GM18508 (cell line): ENCODE results near the gene ETHE1.

Source experiments
- ATAC-seq: cut with Tn5 transposase; IDR thresholded peaks from one replicate; pipeline ENCODE4 v1.9.1; 2021; ENCODE audit warnings: moderate number of reproducible peaks; ENCODE audit not compliant: insufficient read depth, unreplicated experiment

The ETHE1 gene

DNA sequence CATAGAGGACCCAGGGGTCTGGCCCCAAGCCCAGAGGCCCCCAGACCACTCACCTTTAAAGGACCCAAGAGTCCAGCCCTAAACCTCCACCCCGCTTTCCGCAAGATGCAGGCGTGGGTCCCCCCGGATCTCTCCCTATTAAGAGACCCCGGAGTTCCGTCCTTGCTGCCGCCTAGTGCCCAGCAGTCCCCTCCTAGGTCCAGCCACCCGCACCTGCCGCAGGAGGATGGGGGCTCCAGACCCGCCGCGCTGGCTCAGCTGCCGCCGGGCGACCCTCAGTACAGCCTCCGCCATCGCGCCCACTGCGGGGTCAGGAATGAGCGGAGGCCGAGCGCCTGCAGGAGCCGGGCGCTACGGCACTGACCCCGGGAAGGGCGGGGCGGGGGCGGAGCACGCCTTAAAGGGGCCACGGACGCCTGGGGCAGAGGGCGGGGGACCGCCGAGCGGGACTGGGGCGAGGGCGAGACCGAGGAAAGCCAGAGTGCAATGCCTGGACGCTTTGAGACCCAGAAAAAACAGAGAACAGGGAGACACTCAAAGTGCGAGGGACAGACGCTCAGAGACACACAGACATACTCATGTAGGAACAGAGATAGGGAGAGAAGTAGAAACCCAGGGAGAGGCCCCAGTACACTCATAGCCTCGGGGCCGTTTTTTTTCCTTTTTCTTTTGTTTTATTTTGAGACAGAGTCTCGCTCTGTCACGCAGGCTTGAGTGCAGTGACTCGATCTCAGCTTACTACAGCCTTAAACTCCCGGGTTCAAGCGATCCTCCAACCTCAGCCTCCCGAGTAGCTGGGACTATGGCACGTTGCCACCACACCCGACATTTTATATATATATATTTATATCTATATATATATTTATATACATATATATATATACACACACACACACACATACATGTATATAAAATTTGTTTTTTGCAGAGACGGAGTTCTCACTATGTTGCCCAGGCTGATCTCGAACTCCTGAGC lies at the start of gene ETHE1:
TSS of gene ETHE1 (minus strand) at position 318 of the 976 bp plus-strand sequence. CDS start at position 294, 24 bp downstream.
- ATAC-seq = no peak

- ATAC-seq = no peak
These were observed 49.2 kb upstream of the ETHE1 start for GRCh38 chr19:43575955-43576878.

GRCh38 chr19:43575156-43575950 lies 48.4 kb upstream of the ETHE1 start, which contains the start of the genes PINLYP and XRCC1:
Gene PINLYP, plus strand, starts transcription at chr19:43575801. Its CDS starts 1,391 bp downstream, at chr19:43577192.
Gene XRCC1, minus strand, starts transcription at chr19:43575527. Its CDS starts 69 bp downstream, at chr19:43575458.
- ATAC-seq = peak; percentile 72

- ATAC-seq = no peak
These were observed 47.6 kb upstream of the ETHE1 start for GRCh38 chr19:43574424-43575155.

DNA sequence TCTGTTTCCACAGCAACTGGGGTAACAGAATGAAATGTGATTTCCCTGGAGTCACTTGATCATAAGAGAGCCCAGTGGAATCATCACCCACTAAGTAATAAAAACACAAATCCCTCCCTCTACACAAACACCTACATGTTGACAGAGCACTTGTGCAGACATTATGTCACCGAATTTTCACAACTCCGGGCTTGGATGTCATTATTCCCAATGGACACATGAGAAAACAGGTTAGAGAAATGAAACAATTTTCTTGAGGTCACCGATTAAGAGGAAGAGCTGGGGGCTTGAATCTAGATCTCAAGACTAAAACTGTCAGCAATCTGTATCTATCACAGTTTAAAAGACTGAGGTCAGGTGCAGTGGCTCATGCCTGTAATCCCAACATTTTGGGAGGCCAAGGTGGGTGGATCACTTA lies 45.2 kb upstream of the ETHE1 start:
- ATAC-seq = no peak

DNA sequence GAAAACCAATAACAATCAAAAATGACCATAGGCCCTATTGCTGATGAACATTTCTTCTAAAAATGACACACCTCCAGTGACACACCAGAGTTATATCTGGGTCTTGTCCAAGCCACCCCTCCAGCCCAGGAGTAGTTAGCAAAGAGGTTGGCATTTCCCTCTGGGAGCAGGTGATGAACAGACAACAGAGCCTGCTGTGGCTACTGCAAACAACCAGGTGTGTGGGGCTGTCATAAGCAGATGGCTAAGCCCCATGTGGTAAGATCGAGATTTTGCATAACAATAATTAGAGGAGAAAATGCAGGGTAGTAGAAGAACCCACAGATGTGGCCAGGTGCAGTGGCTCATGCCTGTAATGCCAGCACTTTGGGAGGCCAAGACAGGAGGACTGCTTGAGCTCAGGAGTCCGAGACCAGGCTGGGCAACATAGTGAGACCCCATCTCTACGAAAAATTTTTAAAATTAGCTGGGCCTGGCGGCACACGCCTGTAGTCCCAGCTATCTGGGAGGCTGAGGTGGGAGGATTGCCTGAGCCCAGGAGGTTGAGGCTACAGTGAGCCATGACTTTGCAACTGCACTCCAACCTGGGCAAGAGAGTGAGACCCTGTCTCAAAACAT lies 43.3 kb upstream of the ETHE1 start:
- ATAC-seq = no peak

DNA sequence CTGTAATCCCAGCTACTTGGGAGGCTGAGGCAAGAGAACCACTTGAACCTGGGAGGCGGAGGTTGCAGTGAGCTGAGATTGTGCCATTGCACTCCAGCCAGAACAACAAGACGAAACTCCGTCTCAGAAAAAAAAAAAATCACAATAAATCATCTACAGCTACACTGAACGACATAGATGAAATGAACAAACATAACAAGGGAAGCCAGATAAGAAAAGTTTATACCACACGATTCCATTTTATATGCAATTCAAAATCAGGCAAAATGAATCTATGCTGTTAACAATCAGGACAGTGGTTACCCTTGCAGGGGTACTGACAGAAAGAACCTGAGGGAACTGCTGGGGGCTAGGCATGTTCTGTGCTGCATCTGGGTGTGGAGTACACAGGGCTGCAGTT lies 42.7 kb upstream of the ETHE1 start:
- ATAC-seq = no peak

DNA sequence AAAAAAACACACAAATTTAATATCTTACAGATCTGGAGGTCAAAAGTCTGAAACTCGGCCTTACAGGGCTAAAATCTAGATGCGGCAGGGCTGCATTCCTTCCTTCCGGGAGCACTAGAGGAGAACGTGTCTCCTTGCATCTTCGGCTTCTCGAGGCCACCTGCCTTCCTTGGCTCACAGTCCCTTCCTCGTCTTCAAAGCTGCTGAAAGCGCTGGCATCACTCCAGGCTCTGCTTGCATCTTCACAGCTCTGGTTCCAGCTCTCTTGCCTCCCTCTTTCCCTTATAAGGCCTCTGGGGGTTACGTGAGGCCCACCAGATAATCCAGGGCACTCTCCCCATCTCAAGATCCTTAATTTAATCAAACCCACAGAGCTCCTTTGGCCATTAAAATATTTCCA lies 37.8 kb upstream of the ETHE1 start:
- no peak for ATAC-seq

- ATAC-seq = no peak
These were observed 36.9 kb upstream of the ETHE1 start for GRCh38 chr19:43563816-43564457.

DNA sequence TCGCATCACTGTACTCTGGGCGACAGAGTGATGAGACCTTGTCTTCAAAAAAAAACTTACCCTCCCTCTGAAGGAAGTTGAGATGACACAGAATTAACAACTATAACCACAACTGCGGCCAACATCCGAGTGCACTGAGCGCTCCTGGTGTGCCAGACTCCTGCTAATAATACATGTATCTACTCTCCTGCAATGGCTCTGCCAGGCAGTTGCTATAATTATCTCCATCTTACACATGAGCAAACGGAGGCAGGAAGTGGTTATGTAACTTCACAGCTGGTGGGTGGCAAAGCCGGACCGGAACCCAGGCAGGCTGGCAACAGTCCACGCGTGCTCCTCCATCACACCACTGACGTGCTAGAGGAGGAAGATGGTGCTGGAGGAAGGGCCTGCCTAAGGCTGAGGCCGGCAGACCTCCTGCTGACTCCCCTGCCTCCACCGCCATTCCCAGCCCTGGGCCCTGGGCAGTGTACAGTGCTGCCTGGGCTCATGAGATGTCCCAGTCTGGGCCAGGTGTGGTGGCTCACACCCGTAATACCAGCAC lies 35.8 kb upstream of the ETHE1 start:
- no peak for ATAC-seq

- ATAC-seq = no peak
These were observed 35.3 kb upstream of the ETHE1 start for GRCh38 chr19:43562226-43562697.

DNA sequence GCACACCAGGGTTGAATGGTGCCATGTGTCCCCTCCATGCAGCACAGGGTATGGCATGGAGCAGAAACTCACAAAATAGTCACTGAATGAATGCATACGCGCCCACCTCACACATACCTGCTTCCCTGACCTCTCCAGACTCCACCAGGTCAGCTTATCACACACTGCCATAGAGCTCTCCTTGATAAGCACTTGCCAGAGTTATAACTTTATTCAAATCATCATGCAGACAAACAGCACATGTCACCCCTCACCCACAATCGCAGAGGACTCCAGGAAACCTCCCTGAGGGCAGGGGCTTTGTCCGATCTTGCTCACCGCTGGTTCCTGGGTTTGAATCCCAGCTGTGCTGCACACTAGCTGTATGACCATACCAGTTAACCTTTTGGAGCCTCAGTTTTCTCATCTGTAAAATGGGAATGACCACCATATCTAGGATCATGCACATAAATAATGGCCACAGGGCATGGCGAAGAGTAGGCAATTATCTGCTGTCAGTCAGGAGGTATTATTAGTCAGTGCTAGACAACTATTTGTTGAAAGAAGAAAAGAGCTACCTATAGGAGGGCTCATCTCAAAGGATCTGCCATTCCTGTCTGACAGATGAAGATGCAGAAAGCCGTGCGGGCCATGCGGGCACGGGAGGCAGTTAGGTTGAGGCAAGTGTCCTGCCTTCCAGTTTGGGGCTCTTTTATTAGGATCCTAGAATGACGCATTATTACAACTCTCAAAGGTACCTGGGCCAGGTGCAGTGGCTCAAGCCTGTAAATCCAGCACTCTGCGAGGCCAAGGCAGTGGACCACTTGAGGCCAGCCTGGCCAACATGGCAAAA lies 34.4 kb upstream of the ETHE1 start:
- ATAC-seq = no peak

GRCh38 chr19:43560687-43561086 lies 33.7 kb upstream of the ETHE1 start:
- no peak for ATAC-seq

GRCh38 chr19:43555185-43555770 lies 28.3 kb upstream of the ETHE1 start:
- no peak for ATAC-seq

DNA sequence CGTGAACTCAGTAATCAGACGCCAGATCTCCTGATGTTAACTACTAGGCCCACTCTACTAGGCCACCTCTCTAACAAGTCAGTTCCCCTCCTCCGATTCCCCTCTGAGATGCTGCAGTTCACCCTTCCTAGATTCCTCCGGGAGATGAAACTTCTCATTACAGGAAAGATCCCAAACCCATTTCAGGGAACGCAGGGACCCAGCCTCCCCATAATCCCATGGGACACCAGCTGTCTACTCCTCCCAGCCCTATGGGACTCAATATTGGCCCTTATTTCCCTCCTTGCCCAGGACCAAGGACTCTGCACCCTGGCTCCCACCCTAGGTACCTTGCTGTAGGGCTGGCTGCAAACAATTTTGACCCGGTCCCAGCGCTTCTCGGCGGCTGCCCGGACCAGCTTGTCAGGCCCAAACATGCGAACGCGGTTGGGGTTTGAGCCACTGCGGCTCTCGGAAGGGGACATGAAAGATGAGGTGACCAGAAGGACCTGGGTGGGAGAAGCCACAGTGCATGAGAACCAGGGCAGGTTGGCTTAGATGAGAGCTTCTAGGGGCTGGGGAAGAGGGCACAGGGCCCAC lies 27.4 kb upstream of the ETHE1 start:
- no peak for ATAC-seq

- ATAC-seq = no peak
These were observed 26.7 kb upstream of the ETHE1 start for GRCh38 chr19:43553656-43554055.
